Epidermal melanocyte (primary cell): ENCODE data around the gene DSCAM.

Experiments
- DNase-seq: peaks from one replicate; pipeline ENCODE4 v3.0.0; 2011; ENCODE audit warnings: low spot score; ENCODE audit not compliant: insufficient read length

DSCAM gene

DNA sequence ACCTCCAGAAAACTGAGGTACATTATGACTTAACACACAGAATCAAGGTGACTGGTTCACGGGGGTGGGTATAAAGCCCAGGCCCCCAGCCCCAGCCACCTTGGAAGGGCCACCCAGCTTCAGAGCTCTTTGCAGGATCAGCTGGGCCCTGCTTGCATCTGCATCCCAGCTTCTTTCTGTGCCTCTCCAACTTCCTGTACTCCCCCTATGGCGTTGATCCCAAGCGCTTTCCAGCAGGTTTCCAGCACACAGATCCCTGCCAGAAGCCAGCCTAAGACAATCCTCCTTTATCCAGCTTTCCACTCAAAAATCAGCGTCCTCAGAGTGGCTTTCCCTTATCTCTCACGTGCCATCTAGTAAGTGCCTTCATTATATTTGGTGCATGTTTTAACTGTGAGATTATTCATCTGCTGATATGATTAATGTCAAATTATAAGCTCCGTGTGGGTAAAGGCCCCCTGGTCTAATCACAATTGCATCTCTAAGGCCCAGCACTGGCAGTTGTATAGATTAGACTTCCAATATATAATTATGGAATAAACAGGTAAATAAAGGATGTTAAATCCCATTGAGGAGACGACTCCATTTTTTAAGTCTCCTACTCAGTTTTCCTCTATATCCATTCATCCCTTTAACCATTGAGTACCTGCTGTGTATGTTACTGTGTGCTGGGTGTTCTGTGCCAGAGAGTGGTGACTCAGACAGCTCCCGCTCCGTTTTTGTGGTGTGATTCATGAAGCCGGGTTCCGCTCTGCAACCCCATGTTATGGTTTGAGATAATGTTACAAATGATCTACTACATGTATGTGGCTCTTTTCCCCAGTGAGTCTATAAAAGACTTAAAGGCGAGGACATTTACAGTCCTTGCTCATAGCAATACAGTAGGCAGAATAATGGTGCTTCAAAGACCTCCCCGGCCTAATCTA is 592.2 kb downstream of the DSCAM start:
- no peak for DNase-seq

DNA sequence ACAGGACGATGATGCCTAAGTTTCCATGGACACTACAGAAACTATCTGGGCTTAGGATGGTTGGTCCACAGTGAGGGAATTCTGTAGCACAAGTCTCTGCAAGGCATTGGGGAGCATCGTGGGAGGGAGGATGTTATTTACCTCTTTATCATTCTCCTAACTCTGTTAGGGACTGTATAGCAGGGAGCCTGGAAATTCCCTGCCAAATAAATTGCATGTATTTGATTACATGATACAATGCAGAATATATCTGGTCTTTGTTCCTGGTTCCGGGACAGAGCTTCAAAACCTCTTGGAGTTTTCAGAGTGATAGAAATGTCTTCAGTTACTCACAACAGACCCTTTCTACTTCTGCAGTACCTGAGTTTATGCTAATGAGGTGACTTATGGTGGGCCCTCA is 593.8 kb downstream of the DSCAM start:
- DNase-seq: no peak

DNA sequence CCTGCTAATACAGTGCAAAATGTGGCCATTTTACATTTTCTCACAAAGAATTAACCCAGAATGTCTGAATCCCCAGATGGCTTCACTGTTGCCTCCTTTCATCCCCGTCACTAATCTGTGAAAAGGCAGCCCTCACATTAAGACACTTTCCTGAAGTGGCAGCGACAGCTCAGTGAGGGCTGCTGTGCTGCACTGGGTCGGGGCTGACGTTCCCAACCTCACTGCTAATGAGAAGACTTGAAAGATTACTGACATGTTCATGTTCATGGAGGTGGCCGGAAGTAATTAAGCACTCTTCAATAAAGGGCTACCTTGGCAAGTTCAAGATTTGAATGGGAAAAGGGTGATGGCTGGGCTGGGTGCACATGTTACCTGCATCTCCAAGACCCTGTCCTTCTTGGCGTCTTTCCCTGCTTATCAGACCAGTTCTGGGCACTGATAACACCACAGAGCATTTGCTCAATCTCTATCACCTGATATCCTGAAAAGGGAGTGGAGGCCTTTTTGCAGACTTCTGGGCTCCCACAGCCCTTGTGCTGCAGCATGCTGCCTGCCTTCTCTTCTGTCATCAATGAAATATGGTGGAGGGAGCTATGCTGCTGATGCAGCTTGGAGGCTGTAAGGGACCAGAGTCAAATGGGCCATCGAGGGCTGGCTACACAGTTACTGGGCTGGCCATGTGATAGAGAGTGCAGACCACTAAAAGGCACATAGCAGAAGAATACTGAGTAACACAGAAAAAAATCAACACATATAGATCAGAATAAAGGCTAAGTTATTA is 596.3 kb downstream of the DSCAM start:
- no peak for DNase-seq

- DNase-seq: no peak
Measured at GRCh38 chr21:40244981-40245380, 602.0 kb downstream of the DSCAM start.

DNA sequence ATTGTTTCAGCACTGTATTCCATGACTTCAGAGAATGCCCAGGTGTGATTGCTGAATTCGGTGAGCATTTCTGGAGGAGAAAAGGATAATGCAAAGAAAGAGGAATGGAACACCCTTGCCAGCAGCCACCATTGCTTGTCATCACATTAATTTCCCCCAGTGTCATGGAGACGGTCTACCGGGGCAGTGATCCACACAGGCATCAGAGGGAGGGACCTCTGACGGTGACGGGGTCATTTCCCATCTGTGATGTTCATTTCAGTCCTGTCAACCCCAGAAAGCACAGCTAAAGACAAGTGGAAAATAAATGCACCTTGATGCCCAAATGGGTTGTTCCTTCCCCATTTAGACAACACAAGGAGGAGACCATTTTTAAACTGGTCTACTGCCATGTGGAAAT is 603.3 kb downstream of the DSCAM start:
- no peak for DNase-seq

DNA sequence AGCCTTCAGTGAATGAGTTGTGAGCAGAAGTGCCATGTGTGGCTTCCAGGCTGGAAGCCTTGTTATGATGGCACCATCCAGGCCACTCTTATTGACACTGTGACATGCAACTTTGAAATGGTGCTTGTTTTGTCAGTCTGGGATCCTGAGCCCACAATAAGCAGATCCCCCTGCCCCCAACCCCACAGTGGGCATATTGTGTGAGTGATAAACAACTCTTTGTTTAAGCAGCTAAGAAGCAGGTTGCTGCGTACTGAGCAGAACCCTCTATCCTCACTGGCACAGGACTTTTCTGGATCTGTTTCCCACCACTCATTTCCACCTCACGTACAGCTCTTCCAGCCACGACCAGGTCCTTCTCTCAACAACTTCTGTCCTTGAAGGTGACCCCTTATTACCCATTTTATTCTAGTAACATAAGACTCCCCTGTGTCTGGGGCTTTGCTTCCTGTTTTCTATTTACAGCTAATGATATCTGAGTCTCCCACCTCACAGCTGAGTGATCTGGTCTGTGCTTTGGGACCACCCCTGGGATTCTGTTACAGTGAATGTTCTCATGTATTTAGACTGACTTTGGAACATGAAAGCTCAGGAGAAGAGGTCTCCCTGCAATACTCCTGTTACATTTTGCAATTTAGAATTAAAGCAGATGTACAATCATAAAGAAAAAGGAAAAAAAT is 604.2 kb downstream of the DSCAM start:
- no peak for DNase-seq

- no peak for DNase-seq
Measured at GRCh38 chr21:40235528-40235927, 611.4 kb downstream of the DSCAM start.

GRCh38 chr21:40231979-40232378 is 615.0 kb downstream of the DSCAM start:
- no peak for DNase-seq

DNA sequence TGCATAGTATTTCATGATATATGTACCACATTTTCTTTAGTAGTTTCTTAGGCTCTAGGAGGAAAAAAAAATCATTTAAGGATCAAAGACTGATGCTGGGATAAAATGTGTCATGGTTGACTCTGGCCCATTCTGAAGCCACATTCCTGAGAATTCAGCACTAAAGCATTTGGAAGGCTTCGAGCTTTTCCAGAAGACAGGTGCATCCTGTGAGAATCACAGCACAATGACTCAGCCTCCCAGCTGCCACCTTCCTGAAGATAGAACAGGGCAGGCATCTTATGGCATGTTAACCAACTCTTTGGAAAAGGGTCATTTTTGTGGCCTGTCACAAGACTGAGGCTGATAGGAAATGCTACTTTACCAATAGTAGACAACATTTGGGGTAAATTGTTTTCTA is 619.9 kb downstream of the DSCAM start:
- no peak for DNase-seq

- DNase-seq: no peak
Measured at GRCh38 chr21:40215941-40216340, 631.0 kb downstream of the DSCAM start.

DNA sequence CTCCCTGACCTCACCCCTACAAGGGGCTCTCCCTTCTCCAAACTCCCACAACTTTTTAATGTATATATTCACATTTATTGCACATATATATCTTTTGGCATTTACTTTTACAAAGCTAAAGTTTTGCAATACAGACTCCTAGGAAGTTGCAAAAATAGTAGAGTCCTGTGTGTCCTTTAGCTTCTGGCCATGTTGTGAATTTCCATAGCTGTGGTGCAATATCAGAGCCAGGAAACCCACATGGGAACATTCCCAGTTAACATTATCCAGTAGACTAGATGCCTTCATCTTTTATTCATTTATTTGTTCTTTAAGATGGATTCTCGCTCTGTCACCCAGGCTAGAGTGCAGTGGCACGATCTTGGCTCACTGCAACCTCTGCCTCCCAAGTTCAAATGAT is 636.7 kb downstream of the DSCAM start:
- no peak for DNase-seq

GRCh38 chr21:40208948-40209345 is 638.0 kb downstream of the DSCAM start:
- no peak for DNase-seq

GRCh38 chr21:40208206-40208947 is 638.6 kb downstream of the DSCAM start:
- DNase-seq: no peak

DNA sequence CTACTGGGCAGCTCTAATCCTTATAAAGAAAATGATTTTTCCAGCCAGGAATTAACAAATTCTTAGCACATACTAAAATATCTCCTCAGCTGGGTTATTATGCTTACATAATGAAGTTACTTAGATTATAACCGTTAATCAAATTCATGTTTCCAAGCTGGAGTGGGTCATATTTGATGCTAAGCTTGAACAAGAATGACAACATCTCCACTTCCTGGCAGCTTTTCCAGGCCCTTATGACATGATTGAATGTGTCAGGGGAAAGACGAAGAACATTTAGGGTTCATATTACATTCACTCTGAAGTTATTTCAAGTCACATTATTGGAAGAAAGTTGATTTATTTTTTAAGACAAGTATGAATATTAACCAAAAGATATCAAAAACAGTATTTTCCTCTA is 646.0 kb downstream of the DSCAM start:
- no peak for DNase-seq

DNA sequence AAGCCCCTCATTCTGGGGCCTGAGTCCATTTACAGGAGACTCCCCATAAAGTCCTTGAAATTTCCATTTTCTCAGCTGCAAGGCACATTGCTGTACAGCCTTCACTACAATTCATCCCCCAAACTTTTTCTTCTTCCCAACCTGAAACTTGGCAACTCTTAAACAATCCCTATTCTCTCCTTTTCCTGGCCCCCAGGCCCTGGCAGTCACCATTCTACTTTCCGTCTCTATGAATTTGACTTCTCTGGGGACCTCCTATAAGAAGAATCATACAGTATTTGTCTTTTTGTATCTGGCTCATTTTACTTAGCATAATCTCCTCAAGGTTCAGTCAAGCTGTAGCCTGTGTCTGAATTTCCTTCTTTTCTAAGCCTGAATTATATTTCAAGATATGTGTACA is 646.8 kb downstream of the DSCAM start:
- DNase-seq: no peak

DNA sequence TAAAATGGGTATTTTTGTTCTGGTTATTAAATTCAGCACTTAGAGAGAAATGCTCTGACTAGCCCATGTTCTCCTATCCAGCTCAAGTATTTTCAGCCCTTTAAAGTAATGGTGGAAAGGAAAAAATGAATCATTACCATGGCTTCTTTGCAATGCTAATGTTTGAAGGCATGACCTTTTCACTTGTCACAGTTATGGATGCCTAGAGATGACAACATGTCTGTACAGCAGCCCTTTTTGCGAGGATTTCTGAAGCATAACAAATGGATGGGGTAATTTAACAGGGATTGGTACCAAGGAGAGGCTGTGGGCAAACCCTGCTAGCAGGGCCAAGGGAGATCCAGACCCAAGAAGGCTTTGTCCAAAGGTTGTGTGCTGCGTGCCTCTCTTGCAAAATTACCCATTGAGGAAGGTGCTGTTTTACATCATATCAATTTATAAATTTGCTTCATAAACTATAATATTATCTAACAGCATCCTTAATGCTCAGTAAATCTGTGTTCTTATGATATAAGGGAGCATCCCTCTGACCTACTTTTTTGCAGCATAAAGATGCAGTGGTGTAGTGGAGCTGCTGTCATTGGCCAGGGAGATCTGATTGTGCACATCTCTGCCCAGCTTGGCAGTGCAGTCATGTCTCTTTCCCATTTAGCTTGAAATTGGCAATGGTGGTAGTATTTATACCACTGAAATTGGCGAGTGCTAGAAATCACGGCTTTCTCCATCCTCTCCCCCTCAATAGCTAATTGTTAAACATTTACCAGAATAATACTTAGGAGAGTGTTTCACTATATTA is 652.6 kb downstream of the DSCAM start:
- no peak for DNase-seq

DNA sequence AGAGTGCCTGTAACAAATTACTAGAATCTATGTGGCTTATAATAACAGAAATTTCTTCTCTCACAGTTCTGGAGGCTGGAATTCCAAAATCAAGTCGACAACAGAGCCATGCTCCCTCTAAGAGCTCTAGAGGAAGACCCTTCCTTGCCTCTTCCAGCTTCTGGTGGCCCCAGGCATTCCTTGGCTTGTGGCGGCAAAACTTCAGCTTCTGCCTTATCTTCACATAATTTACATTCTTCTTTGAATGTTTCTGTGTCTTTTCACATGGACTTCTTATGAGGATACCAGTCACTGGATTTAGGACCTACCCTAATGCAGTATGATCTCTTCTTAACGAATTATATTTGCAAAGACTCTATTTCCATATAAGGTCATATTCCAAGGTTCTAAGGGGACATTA is 655.3 kb downstream of the DSCAM start:
- no peak for DNase-seq

GRCh38 chr21:40191196-40191595 is 655.8 kb downstream of the DSCAM start:
- no peak for DNase-seq

DNA sequence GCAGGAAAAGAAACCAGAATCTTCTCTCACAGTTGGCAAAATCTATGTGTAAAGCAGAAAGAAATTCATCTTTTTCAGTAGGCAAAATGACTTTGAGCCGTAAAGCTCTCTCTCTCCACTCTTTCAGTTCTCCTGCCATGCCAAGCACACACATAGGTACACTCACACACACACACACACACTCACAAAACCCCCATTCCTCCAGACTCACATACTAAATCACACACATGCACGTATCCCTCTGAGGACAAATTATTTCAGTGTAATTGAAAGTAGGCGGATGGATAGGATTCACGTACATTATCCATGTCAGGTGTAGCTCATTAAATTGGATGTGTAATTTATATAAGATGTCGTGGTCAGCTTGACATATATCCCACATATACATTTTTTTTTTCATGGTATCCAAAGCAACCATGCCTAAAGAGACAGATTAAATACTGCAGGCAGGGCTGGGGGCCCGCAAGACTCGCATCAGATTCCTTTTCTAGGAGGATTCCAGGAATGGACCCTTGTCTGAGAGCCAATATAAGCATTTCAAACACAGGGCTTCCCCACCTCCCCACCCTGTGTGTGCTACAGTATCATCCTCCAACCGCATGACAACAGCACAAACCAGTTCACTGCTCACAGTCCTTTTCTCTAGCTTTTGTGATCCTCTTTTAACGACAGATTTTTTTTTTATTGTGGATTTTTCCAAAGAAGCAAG is 658.9 kb downstream of the DSCAM start:
- DNase-seq: no peak

- no peak for DNase-seq
Measured at GRCh38 chr21:40187244-40187643, 659.7 kb downstream of the DSCAM start.
